DND-41 (cell line): ENCODE results near the gene GPHN.

ENCODE experiments used
- ATAC-seq: fragments of 200-7000 bp; cut with Tn5 transposase; 3 replicates; pipeline ENCODE4 v1.9.1; 2021; ENCODE audit warnings: low read depth; ENCODE audit not compliant: insufficient read depth
- DNase-seq: peaks from one replicate; pipeline ENCODE4 v3.0.0-alpha.2; 2020
- H2AFZ ChIP-seq: 2 replicates; pipeline ENCODE4 v1.6.0; 2012; ENCODE audit warnings: low read depth, low read length
- H3K27ac ChIP-seq: 2 replicates; pipeline ENCODE4 v1.5.1; 2012; ENCODE audit warnings: low read length, inconsistent platforms
- H3K27me3 ChIP-seq: fragments of 200-600 bp; sonication (generic); 2 replicates; pipeline ENCODE4 v1.6.0; 2012; ENCODE audit warnings: low read length, mild to moderate bottlenecking, inconsistent platforms; ENCODE audit not compliant: insufficient read depth, poor library complexity
- H3K36me3 ChIP-seq: 2 replicates; pipeline ENCODE4 v1.5.1; 2012; ENCODE audit warnings: low read length, inconsistent platforms; ENCODE audit not compliant: insufficient read depth
- H3K4me1 ChIP-seq: 2 replicates; pipeline ENCODE4 v1.5.1; 2012; ENCODE audit warnings: mild to moderate bottlenecking, low read length; ENCODE audit not compliant: insufficient read depth
- H3K4me2 ChIP-seq: 2 replicates; pipeline ENCODE4 v1.6.0; 2012; ENCODE audit warnings: mild to moderate bottlenecking, moderate library complexity, low read length, inconsistent platforms; ENCODE audit not compliant: insufficient read depth
- H3K4me3 ChIP-seq, 2 experiments: fragments of 200-600 bp in 1 of 2; shearing (Covaris generic) in 1 of 2; 2 replicates each; pipeline ENCODE4 v1.5.1; 2012 to 2016; ENCODE audit warnings: inconsistent platforms in 2 of 2, low read length in 2 of 2, mild to moderate bottlenecking in 2 of 2, low read depth in 1 of 2, moderate library complexity in 1 of 2
- H3K79me2 ChIP-seq: 2 replicates; pipeline ENCODE4 v1.6.0; 2012; ENCODE audit warnings: low read length, inconsistent platforms; ENCODE audit not compliant: insufficient read depth
- H3K9ac ChIP-seq: 2 replicates; pipeline ENCODE4 v1.6.0; 2012; ENCODE audit warnings: low read depth, mild to moderate bottlenecking, inconsistent platforms, low read length, moderate library complexity
- H3K9me3 ChIP-seq: 2 replicates; pipeline ENCODE4 v1.5.1; 2012; ENCODE audit warnings: low read length, moderate library complexity, mild to moderate bottlenecking, inconsistent platforms; ENCODE audit not compliant: insufficient read depth, severe bottlenecking
- H4K20me1 ChIP-seq: 2 replicates; pipeline ENCODE4 v1.6.0; 2012; ENCODE audit warnings: low read length; ENCODE audit not compliant: insufficient read depth
- EZH2 ChIP-seq: IDR thresholded peaks from 3 replicates; pipeline ENCODE4 v1.6.1; 2012; ENCODE audit warnings: borderline replicate concordance, low read depth, mild to moderate bottlenecking, moderate library complexity, low read length, inconsistent platforms; ENCODE audit not compliant: severe bottlenecking
- TF ChIP-seq, protein P1 (sequence below): IDR thresholded peaks from 2 replicates; pipeline ENCODE4 v1.5.1; 2012; ENCODE audit warnings: borderline replicate concordance, low read length, moderate library complexity, mild to moderate bottlenecking; ENCODE audit not compliant: poor library complexity, severe bottlenecking; ENCODE audit errors: extremely low read depth

GPHN gene

DNA sequence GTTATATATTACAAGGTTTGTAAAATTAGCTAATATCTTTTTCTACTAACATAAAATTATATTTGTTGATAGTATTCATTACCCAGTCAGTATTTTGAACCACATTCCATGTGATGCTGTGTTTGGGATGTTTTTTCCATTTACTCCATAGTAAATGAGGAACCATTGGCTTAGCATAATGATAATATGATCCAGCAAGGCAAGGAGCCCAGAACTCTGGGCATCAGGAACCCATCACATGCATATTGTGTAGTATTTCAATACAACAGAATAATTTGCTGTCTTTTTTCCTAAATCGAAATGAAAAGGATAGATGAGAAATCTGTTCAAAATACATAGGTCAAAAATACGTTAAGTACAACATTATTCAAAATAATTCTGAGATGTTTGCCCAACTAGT, 632.6 kb downstream of the GPHN start:
- TF ChIP-seq EZH2: no peak
- TF ChIP-seq, protein P1, sequence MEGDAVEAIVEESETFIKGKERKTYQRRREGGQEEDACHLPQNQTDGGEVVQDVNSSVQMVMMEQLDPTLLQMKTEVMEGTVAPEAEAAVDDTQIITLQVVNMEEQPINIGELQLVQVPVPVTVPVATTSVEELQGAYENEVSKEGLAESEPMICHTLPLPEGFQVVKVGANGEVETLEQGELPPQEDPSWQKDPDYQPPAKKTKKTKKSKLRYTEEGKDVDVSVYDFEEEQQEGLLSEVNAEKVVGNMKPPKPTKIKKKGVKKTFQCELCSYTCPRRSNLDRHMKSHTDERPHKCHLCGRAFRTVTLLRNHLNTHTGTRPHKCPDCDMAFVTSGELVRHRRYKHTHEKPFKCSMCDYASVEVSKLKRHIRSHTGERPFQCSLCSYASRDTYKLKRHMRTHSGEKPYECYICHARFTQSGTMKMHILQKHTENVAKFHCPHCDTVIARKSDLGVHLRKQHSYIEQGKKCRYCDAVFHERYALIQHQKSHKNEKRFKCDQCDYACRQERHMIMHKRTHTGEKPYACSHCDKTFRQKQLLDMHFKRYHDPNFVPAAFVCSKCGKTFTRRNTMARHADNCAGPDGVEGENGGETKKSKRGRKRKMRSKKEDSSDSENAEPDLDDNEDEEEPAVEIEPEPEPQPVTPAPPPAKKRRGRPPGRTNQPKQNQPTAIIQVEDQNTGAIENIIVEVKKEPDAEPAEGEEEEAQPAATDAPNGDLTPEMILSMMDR: no peak
- H4K20me1 ChIP-seq: no peaks in the 10 kb centered on the region
- H2AFZ ChIP-seq: no peak overlapping the region
- no peaks in the 10 kb centered on the region for H3K79me2 ChIP-seq
- no peaks in the 10 kb centered on the region for H3K27me3 ChIP-seq
- H3K9me3 ChIP-seq: no peaks in the 10 kb centered on the region
- no peak overlapping the region for H3K27ac ChIP-seq
- peaks cover 5% of the 10 kb centered on the region; the same call in 1 of the 2 replicates for H3K36me3 ChIP-seq
- no peak overlapping the region for H3K4me2 ChIP-seq
- no peak for ATAC-seq
- H3K9ac ChIP-seq: no peak overlapping the region
- no peak overlapping the region for H3K4me3 ChIP-seq
- no peaks in the 10 kb centered on the region for H3K4me1 ChIP-seq
- DNase-seq: no peak

DNA sequence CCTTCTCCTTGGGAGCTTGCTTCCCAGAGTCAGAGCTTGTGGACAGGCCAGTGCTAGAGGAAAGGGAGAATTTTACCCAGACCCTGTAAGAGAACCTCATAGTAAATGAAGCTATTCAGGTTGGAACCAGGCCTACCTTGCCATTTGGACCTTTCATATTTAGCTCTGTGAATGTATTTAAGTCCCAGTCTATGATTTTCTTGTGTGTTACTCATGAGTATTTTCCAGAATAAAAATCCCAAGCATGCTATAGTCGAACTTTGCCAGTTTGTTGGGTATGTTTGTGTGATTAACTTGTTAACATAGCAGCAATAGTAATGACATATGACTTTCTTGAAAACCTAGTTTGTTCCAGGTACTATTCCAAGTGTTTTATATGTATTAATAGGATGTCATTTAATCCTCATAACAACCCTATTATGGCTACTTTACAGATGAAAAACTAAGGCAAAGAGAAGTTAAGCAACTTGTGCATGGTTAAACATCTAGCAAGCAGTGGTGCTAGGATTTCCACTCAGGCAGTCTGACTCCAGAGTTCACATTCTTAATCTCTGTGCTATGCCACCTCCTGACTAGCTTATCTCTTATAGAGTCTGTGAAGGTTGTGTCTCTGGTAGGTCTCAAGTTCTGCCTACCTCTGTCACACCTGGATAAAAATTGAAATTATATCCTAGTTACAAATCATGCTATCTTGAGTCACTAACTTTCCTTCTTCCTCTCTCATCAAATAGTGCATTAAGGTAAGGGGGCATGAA, 633.4 kb downstream of the GPHN start:
- Histone ChIP-seq H2AFZ (no peak overlapping the region), H3K4me3 (no peak overlapping the region), H4K20me1 (no peaks in the 10 kb centered on the region), H3K9me3 (no peaks in the 10 kb centered on the region), H3K9ac (no peak overlapping the region), H3K4me1 (no peaks in the 10 kb centered on the region), H3K4me2 (no peak overlapping the region), H3K79me2 (no peaks in the 10 kb centered on the region), H3K27ac (no peak overlapping the region), H3K27me3 (no peaks in the 10 kb centered on the region), H3K36me3 (peaks cover 5% of the 10 kb centered on the region; the same call in 1 of the 2 replicates)
- TF ChIP-seq, protein P1: no peak
- no peak for TF ChIP-seq EZH2
- no peak for ATAC-seq
- no peak for DNase-seq

DNA sequence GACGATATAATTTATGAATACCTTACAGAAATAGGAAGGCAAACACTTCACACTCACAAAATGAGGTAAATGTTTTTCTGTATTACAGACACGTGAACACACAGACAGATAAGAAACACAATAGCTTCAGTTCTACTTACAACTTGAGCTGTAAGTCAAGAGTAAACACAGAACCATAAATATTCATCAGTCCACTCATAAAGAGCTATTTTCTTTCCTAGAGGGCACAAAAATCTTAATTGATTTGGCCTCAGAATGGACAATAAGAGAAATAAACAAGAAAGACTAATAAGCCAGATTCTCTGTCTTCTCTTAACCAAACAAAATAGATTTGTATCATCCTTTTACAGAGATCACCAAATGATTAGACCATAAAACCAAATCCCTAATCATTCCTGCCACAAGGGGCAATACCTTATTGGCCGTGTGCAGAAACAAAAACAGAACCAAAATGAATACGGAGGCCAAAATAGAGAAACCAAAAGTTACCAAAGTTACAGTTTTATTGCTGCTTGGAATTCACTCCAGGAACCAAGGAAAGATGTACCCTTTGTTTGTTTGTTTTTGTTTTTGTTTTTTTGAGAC, 643.2 kb downstream of the GPHN start:
- TF ChIP-seq, protein P1: no peak
- TF ChIP-seq EZH2: no peak
- Histone ChIP-seq H3K4me1 (no peaks in the 10 kb centered on the region), H4K20me1 (no peaks in the 10 kb centered on the region), H3K9me3 (no peaks in the 10 kb centered on the region), H3K36me3 (no peaks in the 10 kb centered on the region; the same call in 1 of the 2 replicates), H3K27ac (no peak overlapping the region), H2AFZ (no peak overlapping the region), H3K4me2 (no peak overlapping the region), H3K4me3 (no peak overlapping the region), H3K27me3 (no peaks in the 10 kb centered on the region), H3K9ac (no peak overlapping the region), H3K79me2 (no peaks in the 10 kb centered on the region)
- ATAC-seq: no peak
- DNase-seq: no peak
